ENCODE results near the gene MYO18B.

Gene MYO18B

GRCh38 chr22:25824828-25825423 lies 82.9 kb downstream of the MYO18B start:
- DNase-seq (ENCODE audit: low spot score) = no peak

GRCh38 chr22:25827415-25827814 lies 85.4 kb downstream of the MYO18B start:
- DNase-seq (ENCODE audit: low spot score) = no peak

GRCh38 chr22:25828422-25828821 lies 86.4 kb downstream of the MYO18B start:
- DNase-seq (ENCODE audit: low spot score) = no peak

GRCh38 chr22:25829237-25829636 lies 87.2 kb downstream of the MYO18B start:
- no peak for DNase-seq (ENCODE audit: low spot score)

- DNase-seq (ENCODE audit: low spot score) = no peak
Observed at GRCh38 chr22:25829808-25830777, 88.1 kb downstream of the MYO18B start.

- DNase-seq (ENCODE audit: low spot score) = no peak
Observed at GRCh38 chr22:25833091-25833490, 91.1 kb downstream of the MYO18B start.

- no peak for DNase-seq (ENCODE audit: low spot score)
Observed at GRCh38 chr22:25833676-25834075, 91.7 kb downstream of the MYO18B start.

GRCh38 chr22:25834490-25834889 lies 92.5 kb downstream of the MYO18B start:
- no peak for DNase-seq (ENCODE audit: low spot score)

- no peak for DNase-seq (ENCODE audit: low spot score)
Observed at GRCh38 chr22:25835348-25835747, 93.4 kb downstream of the MYO18B start.

GRCh38 chr22:25837288-25837900 lies 95.4 kb downstream of the MYO18B start:
- DNase-seq (ENCODE audit: low spot score) = no peak

- DNase-seq (ENCODE audit: low spot score) = no peak
Observed at GRCh38 chr22:25838960-25839741, 97.2 kb downstream of the MYO18B start.

GRCh38 chr22:25839755-25840154 lies 97.8 kb downstream of the MYO18B start:
- DNase-seq (ENCODE audit: low spot score) = no peak

- no peak for DNase-seq (ENCODE audit: low spot score)
Observed at GRCh38 chr22:25840167-25840566, 98.2 kb downstream of the MYO18B start.

GRCh38 chr22:25840891-25841290 lies 98.9 kb downstream of the MYO18B start:
- DNase-seq (ENCODE audit: low spot score) = no peak

- DNase-seq (ENCODE audit: low spot score) = no peak
Observed at GRCh38 chr22:25841775-25842174, 99.8 kb downstream of the MYO18B start.

GRCh38 chr22:25843660-25844405 lies 101.8 kb downstream of the MYO18B start:
- no peak for DNase-seq (ENCODE audit: low spot score)

GRCh38 chr22:25844601-25845000 lies 102.6 kb downstream of the MYO18B start:
- no peak for DNase-seq (ENCODE audit: low spot score)

GRCh38 chr22:25845985-25846745 lies 104.2 kb downstream of the MYO18B start:
- DNase-seq (ENCODE audit: low spot score) = no peak

GRCh38 chr22:25847451-25847850 lies 105.5 kb downstream of the MYO18B start:
- no peak for DNase-seq (ENCODE audit: low spot score)

- no peak for DNase-seq (ENCODE audit: low spot score)
Observed at GRCh38 chr22:25848954-25849353, 107.0 kb downstream of the MYO18B start.

GRCh38 chr22:25849522-25849921 lies 107.5 kb downstream of the MYO18B start:
- DNase-seq (ENCODE audit: low spot score) = no peak
